Activated CD8-positive, alpha-beta memory T cell treated with anti-CD3 and anti-CD28 coated beads for 36 hours (primary cell): ENCODE data around the gene SYT8. TPM values are rescaled to one million over a fixed set of nuclear protein-coding genes. Genes with fewer than 3 reads are reported as not detected.
"Not testable (repeated sequence)": the region's sequence is repeated elsewhere in the genome, so short reads cannot be mapped to it uniquely, and the experiment has no call there.

Experiments
- CTCF ChIA-PET: fragments of 350-600 bp; sonication (Branson Sonifier 250); formaldehyde crosslinking; loops from one replicate; lab custom pipeline; 2021; ENCODE audit warnings: antibody characterized with exemption; lab: Charles Lee
- POLR2A ChIA-PET: fragments of 350-600 bp; sonication (Branson Sonifier 250); formaldehyde crosslinking; loops from one replicate; lab custom pipeline; 2021; ENCODE audit warnings: antibody characterized with exemption; lab: Charles Lee
- total RNA-seq, 2 experiments: library from RNA; stranded (reverse); gene quantifications; one replicate each; pipeline ENCODE4 v1.2.3, GENCODE V29; 2021

The SYT8 gene
- total RNA-seq, 2 experiments from 2014 or later = not detected

DNA sequence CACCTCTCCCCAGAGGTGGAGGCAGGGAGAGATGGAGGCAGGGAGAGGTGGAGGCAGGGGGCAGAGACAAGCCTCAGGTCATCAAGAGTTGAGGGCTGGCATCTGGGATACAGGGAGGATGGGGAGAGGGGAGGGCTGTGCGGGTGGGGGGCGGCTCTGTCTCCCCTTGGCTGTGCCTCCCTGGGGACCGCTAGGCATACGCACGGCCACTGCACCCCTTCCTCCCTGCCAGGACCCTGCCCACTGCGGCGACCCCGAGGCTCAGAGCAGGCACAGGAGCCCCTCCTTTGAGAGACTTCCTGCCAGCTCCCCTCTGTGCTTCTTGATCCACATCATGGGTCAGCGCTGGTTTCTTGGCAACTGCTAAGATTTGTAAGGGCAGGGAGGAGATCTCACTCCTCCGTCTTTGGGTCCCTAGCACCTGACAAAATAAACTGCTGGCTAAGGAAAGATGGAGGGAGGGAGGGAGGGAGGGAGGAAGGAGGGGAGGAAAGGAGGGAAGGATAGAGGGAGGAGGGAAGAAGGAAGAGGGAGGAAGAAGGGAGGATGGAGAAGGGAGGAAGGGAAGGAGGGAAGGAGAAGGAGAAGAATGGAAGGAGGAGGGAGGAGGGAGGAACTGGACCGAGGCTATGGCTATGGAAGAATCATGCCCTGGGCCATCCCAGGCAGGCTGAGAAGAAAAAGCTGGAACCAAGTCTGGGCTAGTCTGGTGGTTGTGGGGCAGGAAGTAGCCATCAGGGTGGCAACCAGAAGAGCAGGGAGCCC lies 38.4 kb downstream of the SYT8 start:
- ChIA-PET CTCF (interaction anchor here (1.4 kb wide), 1 partner anchor 9 kb away, joined by 5 read pairs; no protein-coding TSS in a partner anchor), POLR2A (no interaction called here)

DNA sequence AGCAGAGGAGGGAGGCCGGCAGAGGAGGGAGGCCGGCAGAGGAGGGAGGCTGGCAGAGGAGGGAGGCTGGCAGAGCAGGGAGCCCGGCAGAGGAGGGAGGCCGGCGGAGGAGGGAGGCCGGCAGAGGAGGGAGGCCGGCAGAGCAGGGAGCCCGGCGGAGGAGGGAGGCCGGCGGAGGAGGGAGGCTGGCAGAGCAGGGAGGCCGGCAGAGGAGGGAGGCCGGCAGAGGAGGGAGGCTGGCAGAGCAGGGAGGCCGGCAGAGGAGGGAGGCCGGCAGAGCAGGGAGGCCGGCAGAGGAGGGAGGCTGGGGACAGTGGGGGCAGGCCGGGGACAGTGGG lies 39.0 kb downstream of the SYT8 start:
- CTCF ChIA-PET, POLR2A ChIA-PET: not testable (repeated sequence)

DNA sequence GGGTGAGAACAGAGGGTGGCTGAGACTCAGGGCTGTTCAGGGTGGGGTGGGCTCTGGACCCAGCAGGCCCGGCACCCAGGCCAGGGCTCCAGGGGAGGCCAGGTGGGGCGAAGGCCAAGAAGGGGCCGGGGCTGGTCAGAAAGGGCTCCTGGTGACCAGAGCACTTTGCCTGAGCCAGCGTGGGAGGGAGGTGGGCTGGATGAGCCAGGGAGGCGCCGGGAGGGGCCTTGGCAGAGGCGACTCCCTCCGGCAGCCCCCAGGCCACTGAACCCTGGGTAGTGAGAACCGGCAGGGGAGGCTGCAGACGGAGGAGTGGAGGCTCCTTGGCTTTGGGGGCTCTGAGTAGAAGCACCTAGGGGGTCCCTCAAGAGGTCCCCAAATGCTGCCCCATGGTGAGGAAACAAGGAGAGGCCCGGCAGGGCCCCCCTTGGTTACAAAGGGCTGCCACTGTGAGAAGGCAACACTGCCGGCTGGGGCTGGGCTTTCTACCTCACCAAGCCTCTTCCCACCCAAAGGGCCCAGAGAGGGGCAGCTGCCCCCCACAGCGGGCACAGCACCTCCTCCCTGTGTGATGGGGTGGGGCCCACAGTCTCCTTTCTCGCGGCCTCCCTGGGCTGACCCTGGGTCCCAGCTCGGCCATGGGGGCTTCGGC lies 39.8 kb downstream of the SYT8 start:
- POLR2A ChIA-PET = not testable (repeated sequence)
- CTCF ChIA-PET = interaction anchor here (0.6 kb wide), 1 partner anchor 104 kb away, joined by 3 read pairs; no protein-coding TSS in a partner anchor

DNA sequence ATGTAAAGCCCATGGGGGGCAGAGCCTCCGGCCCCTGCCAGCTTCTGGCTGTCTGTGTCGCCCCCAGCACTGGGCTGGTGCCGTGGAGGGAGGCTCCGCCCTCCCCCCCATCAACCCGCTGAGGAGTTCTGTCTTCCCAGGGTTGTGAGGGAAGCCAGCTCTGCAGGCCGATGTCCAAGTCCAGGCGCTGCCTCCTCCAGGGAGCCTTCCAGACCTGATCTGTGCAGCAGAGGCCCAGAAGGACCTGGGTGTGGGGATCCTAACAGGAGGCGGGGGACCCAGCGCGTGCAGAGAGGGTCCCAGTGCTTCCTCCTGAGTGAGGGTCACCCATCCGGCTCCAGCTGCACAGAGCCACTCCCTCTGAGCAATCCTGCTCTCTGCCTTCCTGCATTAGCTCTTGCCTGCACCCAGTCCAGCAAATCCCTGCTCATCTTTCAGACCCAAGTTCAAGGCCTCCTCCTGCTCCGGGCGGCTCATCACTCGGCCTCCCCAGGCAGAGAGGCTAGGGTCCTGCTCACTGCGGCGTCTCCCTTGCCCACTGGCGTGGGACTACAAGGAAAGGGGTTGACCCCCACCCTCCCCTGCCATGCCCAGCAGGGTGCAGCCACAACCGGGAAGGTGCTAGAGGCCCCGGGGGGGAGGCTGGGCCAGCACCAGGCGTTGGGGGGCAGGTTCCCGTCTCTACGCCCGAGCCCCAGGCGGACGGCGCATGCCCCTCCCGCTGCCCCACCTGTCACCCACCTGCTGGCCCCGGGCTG lies 40.5 kb downstream of the SYT8 start:
- POLR2A ChIA-PET = no interaction called here

DNA sequence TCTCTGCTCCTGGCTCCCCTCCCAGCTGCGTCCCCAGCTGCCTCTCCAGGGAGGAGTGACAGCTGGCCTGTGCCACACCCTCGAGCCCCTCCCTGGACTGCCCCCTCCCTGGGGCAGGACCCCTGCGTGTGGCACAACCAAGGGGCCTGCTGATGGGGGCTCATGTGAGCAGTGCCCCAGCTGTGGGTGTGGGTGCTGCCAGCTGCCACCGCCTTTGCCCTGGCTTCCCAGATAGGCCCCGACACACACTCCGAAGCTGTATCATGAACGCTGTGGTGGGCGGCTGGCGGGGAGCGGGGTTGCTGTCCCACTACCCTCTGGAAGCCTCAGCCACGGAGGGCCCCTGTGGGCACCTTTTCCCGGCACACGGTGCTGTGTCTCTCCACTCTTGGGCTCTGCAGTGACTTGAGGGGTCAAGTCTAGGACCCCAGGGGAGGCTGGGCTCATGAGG lies 41.1 kb downstream of the SYT8 start:
- CTCF ChIA-PET = interaction anchor here (1.0 to 1.7 kb wide), 5 partner anchors 13 to 275 kb away, joined by 3 to 9 read pairs (median 4); no protein-coding TSS in a partner anchor
- POLR2A ChIA-PET = not testable (repeated sequence)

More for the DNA sequence above, 40.5 kb downstream of the SYT8 start:
- CTCF ChIA-PET = interaction anchor here (0.6 to 1.7 kb wide), 2 partner anchors 25 to 104 kb away, joined by 3 to 4 read pairs; no protein-coding TSS in a partner anchor

DNA sequence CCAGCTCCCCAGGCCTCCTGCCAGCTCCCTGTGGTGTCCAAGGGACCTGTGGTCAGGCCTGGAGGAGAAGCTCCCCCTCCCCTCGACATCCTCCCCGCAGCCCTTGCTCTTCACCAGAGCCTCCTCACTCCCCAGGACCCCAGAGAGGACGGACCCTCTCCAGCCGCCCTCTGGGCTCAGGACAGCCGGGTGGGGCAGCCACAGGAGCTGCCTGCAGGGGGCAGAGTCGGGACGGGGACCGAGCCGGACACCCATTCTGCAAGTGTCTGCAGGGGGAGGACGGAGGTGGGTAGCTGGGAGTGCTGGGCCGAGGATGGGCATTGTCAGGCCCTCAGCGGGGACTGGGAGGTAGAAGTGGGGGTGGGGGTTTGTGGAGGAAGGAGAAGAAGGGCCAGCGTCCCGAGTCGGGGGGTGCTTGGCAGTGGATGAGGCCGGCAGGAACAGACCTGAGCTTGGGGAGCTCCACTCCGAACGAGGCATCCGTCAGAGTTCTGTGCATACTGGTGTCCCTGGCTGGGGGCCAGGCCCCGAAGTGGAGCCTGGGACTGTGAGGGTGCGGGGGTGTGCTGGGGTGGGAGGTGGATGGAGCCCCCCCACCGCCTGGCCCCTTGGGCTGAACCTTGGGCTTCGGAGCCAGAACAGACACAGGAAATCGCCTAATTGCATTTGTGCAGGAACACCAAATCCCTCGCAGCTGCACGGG lies 41.7 kb downstream of the SYT8 start:
- ChIA-PET CTCF (interaction anchor here (0.6 to 1.7 kb wide), 7 partner anchors 12 to 275 kb away, joined by 3 to 9 read pairs (median 4); no protein-coding TSS in a partner anchor), POLR2A (interaction anchor here (0.6 kb wide), 1 partner anchor 183 kb away, joined by 3 read pairs; no protein-coding TSS in a partner anchor)

DNA sequence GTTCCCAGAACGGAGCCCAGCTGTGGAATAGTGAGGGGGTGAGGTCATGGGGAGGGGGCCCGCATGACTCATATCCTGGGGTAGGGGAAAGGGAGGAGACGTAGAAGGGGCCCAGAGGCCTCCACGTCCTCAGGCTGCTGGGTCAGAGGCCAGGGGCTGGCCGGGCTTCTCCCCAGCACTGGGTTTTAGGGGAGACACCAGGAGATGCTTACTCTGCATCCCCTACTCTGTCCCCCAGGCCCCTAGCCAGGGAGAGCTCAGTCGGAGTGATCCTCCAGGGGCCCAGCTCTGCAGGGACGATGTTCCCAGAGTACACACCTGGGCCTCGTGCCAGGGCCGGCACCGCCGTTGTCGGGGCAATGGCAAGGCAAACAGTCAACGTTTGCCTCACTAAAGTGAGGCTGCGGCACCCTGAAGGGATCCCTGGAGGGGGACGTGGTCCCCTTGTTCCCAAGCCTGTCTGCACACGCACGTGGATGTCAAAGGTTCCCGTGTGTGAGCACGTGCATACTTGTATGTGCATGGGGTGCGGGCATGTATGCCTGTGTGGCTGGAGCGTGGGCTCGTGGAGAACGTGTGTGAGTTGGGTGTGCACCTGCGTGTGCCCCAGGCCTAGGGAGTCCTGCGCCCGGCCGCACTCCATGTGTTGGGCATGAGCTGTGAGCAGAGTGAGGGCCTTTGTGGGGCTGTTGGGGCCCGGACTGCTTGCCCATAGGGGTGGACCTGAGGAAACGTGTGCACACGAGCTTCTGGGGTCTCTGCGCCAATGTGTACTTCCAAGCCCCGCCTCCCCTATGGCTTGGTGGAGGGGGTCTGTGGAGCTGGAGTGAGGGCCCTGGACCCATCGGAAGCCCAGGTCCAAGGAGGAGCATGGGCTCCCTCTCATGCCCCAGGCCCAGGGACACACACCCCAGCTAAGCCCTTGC lies 42.7 kb downstream of the SYT8 start:
- ChIA-PET CTCF (interaction anchor here (0.6 to 1.7 kb wide), 4 partner anchors 22 to 198 kb away, joined by 3 to 9 read pairs (median 4); no protein-coding TSS in a partner anchor), POLR2A (interaction anchor here (0.6 kb wide), 1 partner anchor 184 kb away, joined by 3 read pairs; no protein-coding TSS in a partner anchor)

DNA sequence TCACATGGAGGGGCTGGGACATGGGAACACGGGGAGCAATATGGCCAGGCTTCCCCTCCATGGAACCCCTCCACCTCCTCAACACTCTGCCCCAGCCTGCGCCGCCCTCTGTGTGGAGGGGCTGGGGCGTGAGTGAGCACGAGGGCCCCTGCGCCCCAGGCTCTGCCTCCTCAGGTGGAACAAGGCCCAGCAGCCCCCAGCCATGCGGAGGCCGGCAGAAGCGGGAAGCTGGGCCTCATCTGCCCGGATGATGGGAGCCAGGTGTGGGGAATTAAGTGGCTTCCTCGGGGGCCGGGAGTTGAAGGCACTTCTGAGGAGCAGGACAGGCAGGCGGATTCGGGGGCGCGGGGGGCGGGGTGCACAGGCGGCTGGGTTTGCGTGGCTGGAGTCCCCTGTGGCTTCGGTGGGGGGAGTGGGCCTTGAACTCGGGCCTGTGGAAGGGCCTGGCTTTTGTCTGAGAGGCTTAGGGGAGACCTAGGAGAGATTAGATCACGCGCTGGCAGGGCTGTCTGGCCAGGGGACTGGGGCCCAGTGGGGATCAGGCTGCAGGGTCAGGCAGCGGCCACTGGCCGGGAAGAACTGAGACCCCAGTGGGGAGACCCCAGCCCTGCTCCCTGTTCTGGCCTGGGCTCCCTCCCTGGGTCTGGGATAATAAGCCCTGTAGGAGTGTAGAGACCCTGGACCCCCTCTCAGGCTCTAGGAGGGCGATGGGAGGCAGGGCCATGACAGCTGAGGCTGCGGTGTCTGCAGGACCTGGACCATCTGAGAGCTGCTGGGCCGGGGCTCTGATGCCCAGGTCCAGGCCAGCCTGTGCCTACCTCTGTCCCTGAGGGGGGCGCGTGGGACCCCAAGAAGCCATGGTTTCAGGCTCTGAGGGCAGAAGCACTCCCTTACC lies 43.6 kb downstream of the SYT8 start:
- ChIA-PET POLR2A (no interaction called here), CTCF (interaction anchor here (1.5 to 1.7 kb wide), 2 partner anchors 46 to 185 kb away, joined by 3 to 4 read pairs; no protein-coding TSS in a partner anchor)

DNA sequence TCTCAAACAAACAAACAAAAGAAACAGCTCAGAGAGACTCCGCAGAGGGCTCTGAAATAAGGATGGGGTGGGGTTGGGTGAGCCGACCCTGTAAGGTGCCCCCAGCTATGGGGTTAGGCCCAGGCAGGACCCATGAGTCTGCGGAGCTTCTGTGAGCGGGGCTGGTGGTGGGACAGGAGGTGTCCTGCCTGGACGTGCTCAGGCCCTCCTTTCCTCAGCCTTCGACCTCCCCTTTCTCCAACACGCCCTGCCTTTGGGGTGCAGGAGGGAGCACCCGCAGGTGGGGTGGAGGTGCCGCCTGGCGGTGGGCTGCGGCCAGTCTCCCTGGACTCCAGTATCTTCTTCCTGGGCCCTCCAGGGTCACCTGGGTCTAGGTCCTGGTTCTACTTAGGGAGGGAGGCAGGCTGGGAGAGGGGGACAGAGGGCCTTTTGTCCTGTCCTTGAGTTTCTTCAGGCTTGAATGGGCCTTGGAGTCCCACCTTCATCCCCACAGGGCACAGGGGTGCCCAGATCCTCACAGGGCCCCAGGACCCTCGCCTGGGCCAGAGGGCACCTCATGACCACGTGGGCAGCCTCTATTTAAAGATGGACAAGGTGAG lies 44.7 kb downstream of the SYT8 start:
- POLR2A ChIA-PET = no interaction called here

DNA sequence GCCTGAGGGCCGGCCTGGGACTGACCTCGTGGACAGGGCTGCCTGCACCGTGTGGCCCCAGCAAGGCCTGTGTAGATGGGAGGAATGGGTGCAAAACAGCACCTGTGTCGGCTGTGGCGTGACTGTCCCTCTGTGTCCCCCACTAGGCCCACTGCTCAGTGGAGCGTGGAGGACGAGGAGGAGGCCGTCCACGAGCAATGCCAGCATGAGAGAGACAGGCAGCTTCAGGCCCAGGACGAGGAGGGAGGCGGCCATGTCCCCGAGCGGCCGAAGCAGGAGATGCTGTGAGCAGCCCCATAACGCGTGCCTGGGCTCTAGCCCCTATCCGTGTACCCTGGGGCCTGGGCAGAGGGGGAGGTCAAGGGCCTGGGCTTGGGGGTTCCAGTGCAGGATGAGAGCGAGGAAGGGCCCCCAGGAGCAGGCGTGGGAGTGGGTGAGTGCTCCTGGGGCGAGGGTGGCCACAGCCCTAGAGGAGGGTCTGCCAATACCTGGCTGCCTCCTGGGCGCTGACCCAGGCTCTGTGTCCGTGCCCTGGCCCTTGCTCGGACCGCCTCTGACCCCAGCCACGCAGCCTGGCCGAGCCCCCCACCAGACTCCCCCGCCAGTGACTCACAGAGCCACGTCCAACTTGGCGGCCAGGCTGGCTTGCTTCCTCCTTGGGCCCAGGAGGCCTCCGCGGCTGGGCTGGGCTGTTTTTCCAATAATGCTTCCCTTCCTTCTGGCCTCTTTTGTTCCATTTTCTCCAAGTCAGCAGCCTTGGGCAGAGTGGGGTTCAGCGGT lies 45.3 kb downstream of the SYT8 start:
- POLR2A ChIA-PET = no interaction called here
- CTCF ChIA-PET = interaction anchor here (1.0 kb wide), 1 partner anchor 24 kb away, joined by 3 read pairs; no protein-coding TSS in a partner anchor

More for the DNA sequence above, 44.7 kb downstream of the SYT8 start:
- CTCF ChIA-PET = no interaction called here

DNA sequence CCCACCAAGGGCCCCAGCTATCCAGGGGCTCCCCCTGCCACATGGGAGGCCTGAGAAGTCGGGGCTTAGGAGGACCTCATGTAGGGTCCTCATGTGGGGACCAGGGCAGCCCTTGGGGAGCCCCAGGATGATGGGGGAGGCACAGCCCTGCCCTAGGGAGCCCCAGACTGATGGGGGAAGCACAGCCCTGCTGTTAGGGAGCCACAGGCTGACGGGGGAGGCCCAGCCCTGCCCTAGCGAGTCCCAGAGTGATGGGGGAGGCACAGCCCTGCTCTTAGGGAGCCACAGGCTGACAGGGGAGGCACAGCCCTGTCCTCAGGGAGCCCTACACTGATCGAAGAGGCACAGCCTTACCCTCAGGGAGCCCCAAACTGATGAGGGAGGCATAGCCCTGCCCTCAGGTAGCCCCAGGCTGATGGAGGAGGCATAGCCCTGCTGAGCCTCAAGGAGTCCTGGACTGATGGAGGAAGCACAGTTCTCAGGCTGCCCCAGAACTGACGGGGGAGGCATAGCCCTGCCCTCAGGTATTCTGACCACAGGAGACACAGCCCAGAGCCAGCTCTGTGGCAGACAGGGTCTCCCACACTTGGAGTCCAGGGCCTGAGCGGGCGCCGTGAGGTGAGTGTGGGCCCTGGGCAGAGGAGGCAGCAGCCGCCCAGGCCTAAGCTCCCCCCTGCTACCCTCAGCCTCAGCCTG lies 46.1 kb downstream of the SYT8 start:
- POLR2A ChIA-PET = no interaction called here
- CTCF ChIA-PET = interaction anchor here (0.8 to 3.5 kb wide), 7 partner anchors 10 to 270 kb away, joined by 3 to 19 read pairs (median 8); partner anchors contain the start of genes SYT8 and TNNI2

DNA sequence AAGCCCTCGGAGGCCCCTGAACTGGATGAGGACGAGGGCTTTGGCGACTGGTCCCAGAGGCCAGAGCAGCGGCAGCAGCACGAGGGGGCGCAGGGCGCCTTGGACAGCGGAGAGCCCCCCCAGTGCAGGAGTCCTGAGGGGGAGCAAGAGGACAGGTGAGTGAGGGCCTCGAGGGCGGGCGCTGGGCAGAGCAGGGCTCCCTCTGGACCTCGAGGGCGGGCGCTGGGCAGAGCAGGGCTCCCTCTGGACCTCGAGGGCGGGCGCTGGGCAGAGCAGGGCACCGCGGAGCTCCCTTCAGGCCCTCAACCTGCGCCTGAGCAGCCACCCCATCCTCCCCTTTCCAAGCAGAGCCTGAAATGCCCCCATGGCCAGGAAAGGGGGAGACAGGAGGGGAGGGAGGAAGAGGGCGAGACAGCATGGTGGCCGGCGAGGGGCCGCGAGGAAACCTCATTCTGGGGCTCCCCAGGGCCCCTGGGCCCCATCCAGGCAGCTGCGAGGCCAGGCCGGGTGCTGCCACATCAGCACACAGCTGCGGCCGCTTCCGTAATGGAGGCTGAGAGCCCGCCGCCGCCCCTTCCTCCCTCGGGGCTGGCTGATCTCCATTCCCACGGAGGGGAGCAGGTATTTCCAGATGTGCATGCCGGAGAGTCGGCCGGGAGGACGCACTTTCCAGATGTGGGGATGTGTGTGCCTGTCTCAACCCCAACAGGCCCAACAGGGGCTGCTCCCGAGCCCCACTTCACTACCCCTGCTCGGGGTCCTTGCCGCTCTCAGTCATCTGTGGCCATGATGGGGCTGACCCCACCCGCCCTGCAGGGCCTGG lies 46.9 kb downstream of the SYT8 start:
- ChIA-PET POLR2A (interaction anchor here (0.7 kb wide), 1 partner anchor 11 kb away, joined by 3 read pairs; no protein-coding TSS in a partner anchor), CTCF (interaction anchor here (0.6 to 3.5 kb wide), 34 partner anchors 9 to 308 kb away, joined by 3 to 29 read pairs (median 5); partner anchors contain the start of genes KRTAP5-6, LSP1, MRPL23 and SYT8)
